ENCODE data around the gene PCDH7. TPM values are rescaled to one million over a fixed set of nuclear protein-coding genes. Genes with fewer than 3 reads are reported as not detected.

The PCDH7 gene
- polyA plus RNA-seq, 1 experiment = 15.3 TPM

DNA sequence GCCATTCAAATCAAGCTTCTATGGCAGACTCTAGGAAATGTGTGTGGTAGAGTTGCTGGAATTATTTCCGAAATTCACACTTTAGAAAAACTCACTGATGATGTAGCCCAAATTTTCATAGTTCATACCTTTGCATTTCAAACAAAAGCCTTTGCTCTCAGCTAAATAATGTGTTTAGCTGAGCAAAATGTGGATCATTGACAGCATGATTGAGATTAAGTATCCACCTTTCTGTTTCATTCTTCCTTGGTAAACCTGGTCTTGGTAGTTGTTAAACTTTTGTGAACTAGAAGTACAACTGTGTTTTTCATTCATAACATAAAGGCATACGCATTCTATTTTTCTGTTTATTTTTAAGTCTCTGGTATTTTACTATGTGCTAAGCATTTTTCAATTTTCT, 7.2 kb downstream of the PCDH7 start:
- TF ChIP-seq, protein P1, sequence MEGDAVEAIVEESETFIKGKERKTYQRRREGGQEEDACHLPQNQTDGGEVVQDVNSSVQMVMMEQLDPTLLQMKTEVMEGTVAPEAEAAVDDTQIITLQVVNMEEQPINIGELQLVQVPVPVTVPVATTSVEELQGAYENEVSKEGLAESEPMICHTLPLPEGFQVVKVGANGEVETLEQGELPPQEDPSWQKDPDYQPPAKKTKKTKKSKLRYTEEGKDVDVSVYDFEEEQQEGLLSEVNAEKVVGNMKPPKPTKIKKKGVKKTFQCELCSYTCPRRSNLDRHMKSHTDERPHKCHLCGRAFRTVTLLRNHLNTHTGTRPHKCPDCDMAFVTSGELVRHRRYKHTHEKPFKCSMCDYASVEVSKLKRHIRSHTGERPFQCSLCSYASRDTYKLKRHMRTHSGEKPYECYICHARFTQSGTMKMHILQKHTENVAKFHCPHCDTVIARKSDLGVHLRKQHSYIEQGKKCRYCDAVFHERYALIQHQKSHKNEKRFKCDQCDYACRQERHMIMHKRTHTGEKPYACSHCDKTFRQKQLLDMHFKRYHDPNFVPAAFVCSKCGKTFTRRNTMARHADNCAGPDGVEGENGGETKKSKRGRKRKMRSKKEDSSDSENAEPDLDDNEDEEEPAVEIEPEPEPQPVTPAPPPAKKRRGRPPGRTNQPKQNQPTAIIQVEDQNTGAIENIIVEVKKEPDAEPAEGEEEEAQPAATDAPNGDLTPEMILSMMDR (IDR thresholded peaks at IDR 0.05; ENCODE audit: insufficient read depth, low read depth, low read length) = no peak
- no peaks in the 10 kb centered on the region for H3K36me3 ChIP-seq (ENCODE audit: control insufficient read depth, insufficient read depth, low read length)
- H3K27me3 ChIP-seq (ENCODE audit: control insufficient read depth, insufficient read depth, low read length) = peaks cover 2% of the 10 kb centered on the region; the same call in 1 of the 2 replicates
- CTCF ChIA-PET = interaction anchor here (0.7 to 2.0 kb wide), 2 partner anchors 8 to 9 kb away, joined by 4 to 6 read pairs; no protein-coding TSS in a partner anchor
- POLR2A ChIA-PET = no interaction called here
- no peak for DNase-seq (ENCODE audit: low read depth)
- no peak overlapping the region for H3K4me3 ChIP-seq (ENCODE audit: low read depth, low read length)

DNA sequence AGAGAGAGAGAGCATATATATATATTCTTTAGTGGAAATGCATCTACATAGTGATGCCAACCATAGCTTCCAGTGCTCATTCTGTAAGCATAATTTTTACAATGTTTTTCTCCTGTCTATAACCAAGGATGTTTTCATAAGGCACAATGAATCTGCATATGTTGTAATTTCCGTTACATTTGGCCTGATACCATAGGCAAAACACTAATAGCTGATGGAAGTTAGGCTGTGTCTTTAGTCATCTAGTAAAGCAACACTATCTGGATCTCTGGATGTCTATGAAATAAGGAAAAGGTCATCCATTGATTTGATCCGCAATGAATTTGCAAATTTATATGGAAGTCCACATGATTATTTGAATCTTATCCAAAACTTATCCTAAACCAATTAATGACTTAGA, 8.1 kb downstream of the PCDH7 start:
- DNase-seq (ENCODE audit: low read depth) = no peak
- no peak overlapping the region for H3K4me3 ChIP-seq (ENCODE audit: low read depth, low read length)
- no peaks in the 10 kb centered on the region for H3K27me3 ChIP-seq (ENCODE audit: control insufficient read depth, insufficient read depth, low read length)
- TF ChIP-seq, protein P1 (IDR thresholded peaks at IDR 0.05; ENCODE audit: insufficient read depth, low read depth, low read length) = no peak
- ChIA-PET CTCF (interaction anchor here (2.0 kb wide), 1 partner anchor 8 kb away, joined by 6 read pairs; no protein-coding TSS in a partner anchor), POLR2A (no interaction called here)
- H3K36me3 ChIP-seq (ENCODE audit: control insufficient read depth, insufficient read depth, low read length) = no peaks in the 10 kb centered on the region

DNA sequence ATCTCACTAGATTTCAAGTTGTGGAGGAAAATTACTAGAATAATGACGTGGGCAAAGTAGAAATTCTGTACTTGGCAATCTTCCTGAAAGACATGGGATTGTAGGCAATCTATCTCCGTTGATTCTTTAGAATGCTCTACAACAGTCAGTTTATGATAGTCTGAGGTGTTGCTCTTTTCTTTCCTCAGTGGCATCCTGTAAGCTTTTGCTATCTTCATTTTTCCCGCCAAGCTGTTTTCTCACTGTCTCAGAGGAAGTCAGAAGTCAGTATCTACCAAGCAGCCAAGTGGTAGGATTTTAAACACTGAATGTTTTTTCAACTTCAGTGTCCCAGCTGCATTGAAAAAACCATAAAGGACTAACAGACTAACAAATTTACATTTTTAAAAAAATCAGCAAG, 23.7 kb downstream of the PCDH7 start:
- CTCF ChIA-PET = no interaction called here
- POLR2A ChIA-PET = no interaction called here
- TF ChIP-seq, protein P1 (IDR thresholded peaks at IDR 0.05; ENCODE audit: insufficient read depth, low read depth, low read length) = no peak
- Histone ChIP-seq H3K27me3 (ENCODE audit: control insufficient read depth, insufficient read depth, low read length) (no peaks in the 10 kb centered on the region), H3K4me3 (ENCODE audit: low read depth, low read length) (no peak overlapping the region), H3K36me3 (ENCODE audit: control insufficient read depth, insufficient read depth, low read length) (no peaks in the 10 kb centered on the region)
- no peak for DNase-seq (ENCODE audit: low read depth)

DNA sequence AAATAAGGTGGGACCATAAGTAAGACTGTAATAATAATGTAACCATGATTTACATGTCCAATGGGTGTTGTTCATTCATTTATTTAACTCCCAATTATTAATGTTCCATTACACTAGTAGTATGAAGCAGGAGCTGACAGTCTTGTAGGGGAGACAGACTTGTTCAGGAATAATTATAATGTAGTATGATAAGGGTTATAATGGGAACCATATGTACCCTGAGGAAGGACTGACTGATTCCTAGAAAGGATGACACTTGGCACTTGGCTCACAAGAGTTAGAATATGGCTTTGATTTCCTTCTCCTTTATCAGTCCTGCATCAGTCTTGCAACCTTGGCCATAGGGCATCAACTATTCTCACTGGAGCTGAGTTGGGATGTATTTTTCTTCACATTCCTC, 24.2 kb downstream of the PCDH7 start:
- CTCF ChIA-PET = no interaction called here

DNA sequence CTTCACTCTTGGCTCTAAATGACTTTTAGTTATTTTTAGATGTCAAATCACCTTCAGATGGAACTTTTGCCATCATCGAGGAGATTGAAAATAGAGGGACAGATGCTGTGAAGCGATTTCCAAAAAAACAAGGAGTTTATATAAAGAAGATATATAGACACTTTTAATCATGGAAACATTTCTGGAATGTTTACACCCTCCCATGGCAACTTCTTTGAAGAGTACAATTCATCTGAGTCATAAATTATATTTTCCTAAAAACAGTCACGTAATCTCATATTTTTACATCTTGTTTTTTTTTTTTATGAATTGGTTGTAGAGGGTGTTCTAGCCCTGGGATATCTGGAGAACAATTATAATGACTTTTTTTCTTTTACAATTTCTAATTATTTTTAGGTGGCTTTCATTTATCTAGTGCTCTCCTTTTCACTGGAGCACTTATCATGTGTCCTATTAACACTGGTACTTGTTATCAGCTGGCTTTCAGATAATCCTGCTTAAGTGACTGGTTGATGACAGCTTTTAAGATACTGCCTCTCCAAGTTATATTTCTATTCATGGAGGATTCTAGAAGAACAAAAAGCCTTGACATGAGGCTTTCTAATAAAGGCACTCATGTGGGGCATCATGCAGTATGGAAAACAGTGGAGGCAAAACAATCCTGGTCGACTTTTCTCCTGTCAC, 24.9 kb downstream of the PCDH7 start:
- Histone ChIP-seq H3K4me3 (ENCODE audit: low read depth, low read length) (no peak overlapping the region), H3K36me3 (ENCODE audit: control insufficient read depth, insufficient read depth, low read length) (no peaks in the 10 kb centered on the region), H3K27me3 (ENCODE audit: control insufficient read depth, insufficient read depth, low read length) (no peaks in the 10 kb centered on the region)
- CTCF ChIA-PET = no interaction called here
- TF ChIP-seq, protein P1 (IDR thresholded peaks at IDR 0.05; ENCODE audit: insufficient read depth, low read depth, low read length) = no peak
- POLR2A ChIA-PET = no interaction called here
- no peak for DNase-seq (ENCODE audit: low read depth)

More for the DNA sequence above, 24.2 kb downstream of the PCDH7 start:
- no peaks in the 10 kb centered on the region for H3K36me3 ChIP-seq (ENCODE audit: control insufficient read depth, insufficient read depth, low read length)
- POLR2A ChIA-PET = no interaction called here
- H3K27me3 ChIP-seq (ENCODE audit: control insufficient read depth, insufficient read depth, low read length) = no peaks in the 10 kb centered on the region
- no peak for DNase-seq (ENCODE audit: low read depth)
- H3K4me3 ChIP-seq (ENCODE audit: low read depth, low read length) = no peak overlapping the region
- TF ChIP-seq, protein P1 (IDR thresholded peaks at IDR 0.05; ENCODE audit: insufficient read depth, low read depth, low read length) = no peak
